Natural killer cell (primary cell): ENCODE measurements around the gene TMEM135. TPM values are rescaled to one million over a fixed set of nuclear protein-coding genes. Genes with fewer than 3 reads are reported as not detected.

Source experiments
- ATAC-seq, 3 donors: fragments of 150-1000 bp in 2 of 3; fragments of 200-7000 bp in 1 of 3; cut with Tn5 transposase; 1 replicate in 1 of 3; 2 replicates in 2 of 3; pipeline ENCODE4 v1.10.0; 2021; ENCODE audit warnings: mild to moderate bottlenecking in 2 of 3, moderate library complexity in 2 of 3
- DNase-seq, 2 donors: peaks; one replicate each; pipeline versions ENCODE4 v3.0.0 to v3.0.0-alpha.2; 2013 to 2021; ENCODE audit warnings: mixed read lengths in 1 of 2
- H3K27ac ChIP-seq: one replicate; pipeline ENCODE4 v1.5.1; 2013; ENCODE audit warnings: mild to moderate bottlenecking, low read length
- H3K27me3 ChIP-seq: one replicate; pipeline ENCODE4 v1.6.1; 2013; ENCODE audit warnings: low read length; ENCODE audit not compliant: control insufficient read depth, insufficient read depth
- H3K36me3 ChIP-seq: one replicate; pipeline ENCODE4 v1.6.1; 2013; ENCODE audit warnings: low read length; ENCODE audit not compliant: control insufficient read depth, insufficient read depth
- H3K4me1 ChIP-seq: one replicate; pipeline ENCODE4 v1.6.1; 2013; ENCODE audit warnings: low read length; ENCODE audit not compliant: control insufficient read depth, insufficient read depth
- H3K4me3 ChIP-seq: one replicate; pipeline ENCODE4 v1.5.1; 2013; ENCODE audit warnings: low read length
- H3K9me3 ChIP-seq: one replicate; pipeline ENCODE4 v1.6.1; 2013; ENCODE audit warnings: low read length; ENCODE audit not compliant: control insufficient read depth, insufficient read depth
- H3K27ac Mint-ChIP-seq, 2 donors: one replicate each; pipeline ENCODE4 v1.8.0; 2022; ENCODE audit warnings: mild to moderate bottlenecking in 2 of 2, mixed read lengths in 2 of 2, moderate library complexity in 1 of 2
- H3K27me3 Mint-ChIP-seq, 2 donors: one replicate each; pipeline ENCODE4 v1.8.0; 2022; ENCODE audit warnings: low read depth in 2 of 2, mixed read lengths in 2 of 2
- H3K36me3 Mint-ChIP-seq: one replicate; pipeline ENCODE4 v1.8.0; 2022; ENCODE audit warnings: mixed read lengths
- H3K4me1 Mint-ChIP-seq, 2 donors: one replicate each; pipeline ENCODE4 v1.8.0; 2022; ENCODE audit warnings: mixed read lengths in 2 of 2
- H3K4me3 Mint-ChIP-seq: one replicate; pipeline ENCODE4 v1.8.0; 2022; ENCODE audit warnings: mild to moderate bottlenecking, moderate library complexity, mixed read lengths
- H3K9me3 Mint-ChIP-seq, 2 donors: one replicate each; pipeline ENCODE4 v1.8.0; 2022; ENCODE audit warnings: mixed read lengths in 2 of 2
- WGBS: methylation state at CpG from one replicate; pipeline ENCODE4 v1.1.7; 2013; ENCODE audit warnings: missing lambda C conversion rate; ENCODE audit not compliant: insufficient coverage; 5-methylcytosine and 5-hydroxymethylcytosine counted together
- intact Hi-C: fragments of 100-400 bp; cut with micrococcal nuclease; formaldehyde crosslinking; loops from one replicate; pipeline ENCODE4 v1.14.2; 2022
- total RNA-seq, 4 donors: library from RNA; stranded (reverse); fragments of 120-200 nt in 1 of 4; gene quantifications; one replicate each; pipeline versions ENCODE4 v1.2.3 to v1.2.4, GENCODE V29; 2013 to 2022
- TF ChIP-seq, protein P1 (sequence below): fragments of 200-600 bp; IDR thresholded peaks from one replicate; pipeline ENCODE4 v1.8.0; 2022; ENCODE audit warnings: antibody characterized with exemption

Gene TMEM135
- total RNA-seq, 3 donors from 2014 or later (not counting 1 experiment from before 2014, with no cell fraction given) = 18.8 to 42.0 (median 36.1) TPM

DNA sequence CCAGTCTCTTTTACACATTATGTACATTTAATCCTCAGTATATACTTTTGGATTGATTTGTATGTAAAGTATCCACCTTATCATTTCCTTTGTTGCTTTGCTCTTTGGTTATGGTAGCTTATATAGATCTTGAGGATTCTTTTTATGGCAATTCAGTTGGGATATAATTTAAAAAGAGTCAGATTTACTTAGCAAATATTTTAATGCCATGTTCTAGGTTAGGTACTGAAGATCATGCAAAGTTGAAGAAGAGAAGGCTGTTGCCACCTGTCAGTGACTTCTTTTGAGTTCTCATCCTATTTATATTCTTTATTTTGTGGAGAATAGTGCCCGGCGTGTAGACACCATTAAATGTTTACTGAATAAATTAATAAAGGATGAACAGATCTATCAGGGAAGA is 279.7 kb downstream of the TMEM135 start:
- intact Hi-C loops = no loop called here
- Histone ChIP-seq H3K36me3 (peaks cover 14% of the 10 kb centered on the region), H3K9me3 (no peaks in the 10 kb centered on the region), H3K27ac (no peak overlapping the region), H3K4me3 (no peak overlapping the region), H3K27me3 (no peaks in the 10 kb centered on the region), H3K4me1 (no peaks in the 10 kb centered on the region)
- no peaks in the 10 kb centered on the region for H3K4me1 Mint-ChIP-seq
- H3K27ac Mint-ChIP-seq = no peak overlapping the region
- no peaks in the 10 kb centered on the region for H3K9me3 Mint-ChIP-seq
- no peak for DNase-seq
- H3K27me3 Mint-ChIP-seq = no peaks in the 10 kb centered on the region
- no peak overlapping the region for H3K4me3 Mint-ChIP-seq
- WGBS = no CpG with 5 or more reads among the region's 2 CpGs
- TF ChIP-seq, protein P1, sequence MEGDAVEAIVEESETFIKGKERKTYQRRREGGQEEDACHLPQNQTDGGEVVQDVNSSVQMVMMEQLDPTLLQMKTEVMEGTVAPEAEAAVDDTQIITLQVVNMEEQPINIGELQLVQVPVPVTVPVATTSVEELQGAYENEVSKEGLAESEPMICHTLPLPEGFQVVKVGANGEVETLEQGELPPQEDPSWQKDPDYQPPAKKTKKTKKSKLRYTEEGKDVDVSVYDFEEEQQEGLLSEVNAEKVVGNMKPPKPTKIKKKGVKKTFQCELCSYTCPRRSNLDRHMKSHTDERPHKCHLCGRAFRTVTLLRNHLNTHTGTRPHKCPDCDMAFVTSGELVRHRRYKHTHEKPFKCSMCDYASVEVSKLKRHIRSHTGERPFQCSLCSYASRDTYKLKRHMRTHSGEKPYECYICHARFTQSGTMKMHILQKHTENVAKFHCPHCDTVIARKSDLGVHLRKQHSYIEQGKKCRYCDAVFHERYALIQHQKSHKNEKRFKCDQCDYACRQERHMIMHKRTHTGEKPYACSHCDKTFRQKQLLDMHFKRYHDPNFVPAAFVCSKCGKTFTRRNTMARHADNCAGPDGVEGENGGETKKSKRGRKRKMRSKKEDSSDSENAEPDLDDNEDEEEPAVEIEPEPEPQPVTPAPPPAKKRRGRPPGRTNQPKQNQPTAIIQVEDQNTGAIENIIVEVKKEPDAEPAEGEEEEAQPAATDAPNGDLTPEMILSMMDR = no peak
- ATAC-seq = no peak
- H3K36me3 Mint-ChIP-seq = peaks cover 7% of the 10 kb centered on the region

DNA sequence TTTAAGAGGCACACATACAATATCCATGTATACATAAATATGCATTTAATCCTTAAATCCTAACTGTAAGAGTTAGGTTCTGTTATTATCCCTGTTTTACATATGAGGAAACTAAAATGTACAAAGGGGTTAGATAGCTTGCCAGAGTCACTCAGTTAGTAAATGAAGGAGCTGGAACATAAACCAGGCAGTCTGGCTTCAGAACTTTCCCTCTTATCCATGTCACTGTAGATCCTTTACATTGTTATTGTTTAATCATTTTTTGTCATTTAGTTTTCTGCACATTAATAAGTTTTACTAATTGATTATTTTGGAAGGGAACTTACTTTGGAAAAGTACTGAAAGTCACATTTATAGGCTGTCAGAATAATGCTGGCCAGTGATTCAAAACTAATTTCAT is 282.4 kb downstream of the TMEM135 start:
- intact Hi-C loops = no loop called here

DNA sequence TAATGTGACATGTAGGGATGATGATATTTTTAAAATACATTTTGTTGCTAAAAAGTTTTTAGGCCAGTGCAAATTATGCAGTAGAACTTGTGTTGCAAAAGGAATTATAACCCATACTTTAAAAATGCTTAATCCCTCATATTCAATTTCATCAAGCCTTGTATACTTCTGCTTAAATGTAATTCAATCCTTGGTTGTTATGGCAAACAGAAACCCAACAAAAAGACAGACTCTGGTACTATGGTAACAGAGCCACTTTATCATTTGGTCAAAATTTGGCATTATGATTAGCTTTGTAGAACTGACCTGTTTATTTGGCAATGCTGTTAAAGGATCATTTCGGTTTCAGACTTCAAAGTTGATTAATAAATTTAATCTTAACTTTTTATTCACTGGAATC is 284.8 kb downstream of the TMEM135 start:
- WGBS = no CpG with 5 or more reads among the region's 1 CpG
- no peaks in the 10 kb centered on the region for H3K27me3 Mint-ChIP-seq
- intact Hi-C loops = no loop called here

More for the DNA sequence above, 282.4 kb downstream of the TMEM135 start:
- Histone ChIP-seq H3K4me3 (no peak overlapping the region), H3K27me3 (no peaks in the 10 kb centered on the region), H3K36me3 (peaks cover 14% of the 10 kb centered on the region), H3K27ac (no peak overlapping the region), H3K4me1 (no peaks in the 10 kb centered on the region), H3K9me3 (no peaks in the 10 kb centered on the region)
- TF ChIP-seq, protein P1 = no peak
- Mint-ChIP-seq H3K27ac (no peak overlapping the region), H3K4me1 (no peaks in the 10 kb centered on the region), H3K9me3 (no peaks in the 10 kb centered on the region), H3K36me3 (no peaks in the 10 kb centered on the region), H3K27me3 (no peaks in the 10 kb centered on the region), H3K4me3 (no peak overlapping the region)
- ATAC-seq (no peak), DNase-seq (no peak)

DNA sequence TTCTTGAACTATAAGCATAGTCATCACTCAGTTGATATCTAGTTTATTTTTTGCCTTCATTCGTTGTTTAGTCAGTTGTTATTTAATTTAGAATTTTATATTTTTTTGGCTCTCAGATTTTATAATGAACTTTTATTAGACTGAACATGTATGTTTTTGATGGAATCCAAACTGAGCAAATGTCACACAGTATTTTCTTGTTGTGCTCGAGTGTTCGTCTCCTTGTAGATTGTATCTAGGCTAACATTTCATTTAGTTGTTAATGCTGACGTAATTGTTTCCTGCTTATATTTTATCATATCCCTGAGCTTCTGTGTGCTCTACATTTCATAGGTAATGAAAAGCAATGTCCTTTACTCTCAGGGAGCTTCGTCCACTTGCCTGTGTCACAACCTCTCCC is 286.2 kb downstream of the TMEM135 start:
- Histone ChIP-seq H3K4me1 (no peaks in the 10 kb centered on the region), H3K36me3 (peaks cover 14% of the 10 kb centered on the region), H3K9me3 (no peaks in the 10 kb centered on the region), H3K4me3 (no peak overlapping the region), H3K27ac (no peak overlapping the region), H3K27me3 (no peaks in the 10 kb centered on the region)
- Mint-ChIP-seq H3K36me3 (peaks cover 10% of the 10 kb centered on the region), H3K4me3 (no peak overlapping the region), H3K27ac (no peak overlapping the region), H3K4me1 (no peaks in the 10 kb centered on the region), H3K9me3 (no peaks in the 10 kb centered on the region), H3K27me3 (no peaks in the 10 kb centered on the region)
- ATAC-seq (no peak), DNase-seq (no peak)
- WGBS = 98% methylated on average over 4 of the region's 5 CpGs
- intact Hi-C loops = no loop called here
- TF ChIP-seq, protein P1 = no peak

More for the DNA sequence above, 284.8 kb downstream of the TMEM135 start:
- H3K4me3 ChIP-seq = no peak overlapping the region
- H3K27me3 ChIP-seq = no peaks in the 10 kb centered on the region
- no peak for DNase-seq
- Mint-ChIP-seq H3K27ac (no peak overlapping the region), H3K9me3 (no peaks in the 10 kb centered on the region), H3K4me3 (no peak overlapping the region), H3K36me3 (no peaks in the 10 kb centered on the region), H3K4me1 (no peaks in the 10 kb centered on the region)
- peaks cover 14% of the 10 kb centered on the region for H3K36me3 ChIP-seq
- H3K27ac ChIP-seq = no peak overlapping the region
- no peaks in the 10 kb centered on the region for H3K4me1 ChIP-seq
- ATAC-seq = no peak
- TF ChIP-seq, protein P1 = no peak
- no peaks in the 10 kb centered on the region for H3K9me3 ChIP-seq
